HUES48 (cell line): ENCODE measurements around the gene HAPSTR1.

Source experiments
- H3K27ac ChIP-seq: one replicate; pipeline ENCODE4 v1.7.0; 2013; ENCODE audit warnings: low read depth, low read length, inconsistent platforms
- H3K27me3 ChIP-seq: 2 replicates; pipeline ENCODE4 v1.6.1; 2013; ENCODE audit warnings: mild to moderate bottlenecking, low read length; ENCODE audit not compliant: control insufficient read depth, insufficient read depth
- H3K36me3 ChIP-seq: 2 replicates; pipeline ENCODE4 v1.6.1; 2013; ENCODE audit warnings: low read length; ENCODE audit not compliant: control insufficient read depth, insufficient read depth
- H3K4me1 ChIP-seq: 2 replicates; pipeline ENCODE4 v1.6.1; 2013; ENCODE audit warnings: mild to moderate bottlenecking, low read length; ENCODE audit not compliant: control insufficient read depth, insufficient read depth
- H3K4me3 ChIP-seq: 2 replicates; pipeline ENCODE4 v1.5.1; 2013; ENCODE audit warnings: mild to moderate bottlenecking, low read depth, low read length
- H3K9ac ChIP-seq: 2 replicates; pipeline ENCODE4 v1.6.1; 2013; ENCODE audit warnings: mild to moderate bottlenecking, low read depth, low read length, moderate library complexity
- H3K9me3 ChIP-seq: 2 replicates; pipeline ENCODE4 v1.6.1; 2013; ENCODE audit warnings: low read length; ENCODE audit not compliant: control insufficient read depth, insufficient read depth

HAPSTR1 gene

DNA sequence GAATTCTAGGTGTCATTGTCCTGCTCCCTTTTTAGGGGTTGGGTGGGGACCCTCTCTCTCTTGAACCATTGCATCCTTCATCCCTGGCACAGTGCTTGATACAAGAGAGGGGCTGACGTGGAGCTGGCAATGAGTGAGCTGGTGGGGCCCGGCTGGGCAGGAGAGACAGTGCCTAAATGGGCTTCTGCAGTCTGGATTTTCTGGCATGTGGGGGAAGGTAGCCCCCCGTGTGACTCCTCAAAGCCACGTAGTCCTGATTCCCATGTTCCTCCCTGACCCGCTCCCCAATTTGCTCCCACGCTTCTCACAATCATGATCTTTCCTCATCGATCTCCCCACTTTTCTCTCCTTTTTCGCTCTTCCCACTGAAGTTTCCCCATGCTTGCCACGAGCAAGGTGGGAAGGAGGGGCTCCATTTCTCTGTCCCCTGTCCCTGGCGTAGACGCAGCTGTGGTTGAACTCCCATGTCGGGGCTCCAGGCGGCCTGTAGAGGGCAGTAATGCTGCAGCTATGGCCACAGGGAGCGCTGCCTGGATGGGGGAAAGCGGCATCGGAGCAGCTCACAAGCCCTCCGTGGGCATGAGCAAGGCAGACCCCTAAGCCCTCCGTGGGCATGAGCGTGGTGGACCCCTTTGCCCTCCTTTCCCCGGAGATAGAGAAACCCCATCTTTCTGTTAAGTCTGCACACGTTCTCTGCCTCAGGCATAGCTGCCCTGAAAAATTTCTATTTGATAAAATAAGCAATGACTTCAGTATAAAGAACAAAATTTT lies 47.5 kb downstream of the HAPSTR1 start:
- Histone ChIP-seq H3K27ac (no peak overlapping the region), H3K9ac (no peak overlapping the region), H3K27me3 (no peaks in the 10 kb centered on the region), H3K4me1 (peaks cover 6% of the 10 kb centered on the region), H3K36me3 (no peaks in the 10 kb centered on the region), H3K4me3 (no peak overlapping the region), H3K9me3 (no peaks in the 10 kb centered on the region)

- Histone ChIP-seq H3K9ac (no peak overlapping the region), H3K4me3 (no peak overlapping the region), H3K27ac (no peak overlapping the region), H3K36me3 (no peaks in the 10 kb centered on the region), H3K9me3 (no peaks in the 10 kb centered on the region), H3K4me1 (peaks cover 5% of the 10 kb centered on the region), H3K27me3 (no peaks in the 10 kb centered on the region)
These were observed 48.5 kb downstream of the HAPSTR1 start for GRCh38 chr16:9139965-9140364.
